ENCODE results near the gene LAMB4.

The LAMB4 gene

DNA sequence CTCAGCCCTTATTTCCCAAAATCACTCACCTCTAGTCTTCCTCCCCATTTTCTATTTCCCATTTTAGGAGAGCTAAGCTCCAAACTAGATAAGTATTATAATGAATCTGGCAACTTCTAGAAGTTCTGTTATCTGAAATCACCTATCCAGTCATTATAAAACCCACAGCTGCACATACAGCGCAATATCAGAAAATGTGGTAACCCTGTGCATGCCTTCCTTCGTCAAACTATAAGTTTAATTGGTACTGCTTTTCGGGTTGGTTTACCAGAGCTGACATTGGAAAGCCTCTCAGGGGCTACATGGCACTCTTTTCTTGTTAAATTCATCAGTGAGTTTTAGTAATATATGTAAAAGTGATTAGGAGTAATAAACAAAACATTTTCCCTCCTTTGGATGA, 1.6 kb downstream of the LAMB4 start:
- no peak overlapping the region for H3K4me3 ChIP-seq (ENCODE audit: low read length in 2 of 2)
- no peak overlapping the region for H3K9ac ChIP-seq (ENCODE audit: low read length in 2 of 2)
- H3K27ac ChIP-seq (ENCODE audit: low read length) = no peak overlapping the region
- no peaks in the 10 kb centered on the region for H3K36me3 ChIP-seq (ENCODE audit: control insufficient read depth in 2 of 2, insufficient read depth in 2 of 2, low read length in 2 of 2)
- H3K9me3 ChIP-seq (ENCODE audit: control insufficient read depth in 2 of 2, low read length in 2 of 2) = no peaks in the 10 kb centered on the region
- H3K4me1 ChIP-seq (ENCODE audit: control insufficient read depth, insufficient read depth, low read length) = no peaks in the 10 kb centered on the region
- no peaks in the 10 kb centered on the region for H3K27me3 ChIP-seq (ENCODE audit: control insufficient read depth in 1 of 2, insufficient read depth in 2 of 2, low read length in 2 of 2)

DNA sequence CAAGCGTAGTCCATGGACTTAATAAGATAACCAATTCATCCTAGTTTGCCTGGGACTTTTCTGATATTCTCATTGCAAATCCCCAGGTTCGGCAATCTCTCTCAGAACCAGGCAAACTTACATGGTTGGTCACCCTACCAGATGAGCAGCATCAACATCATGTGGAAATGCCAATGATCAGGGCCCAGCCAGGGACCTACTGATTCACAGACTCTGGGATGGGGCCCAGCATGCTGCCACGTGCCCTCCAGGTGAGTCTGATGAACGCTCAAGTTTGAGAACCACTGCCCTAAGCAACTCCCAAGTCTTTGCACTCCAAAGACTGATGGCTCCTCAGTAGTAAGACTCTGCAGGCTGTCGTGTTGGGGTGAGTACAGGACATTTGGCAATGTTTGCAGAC, 2.7 kb downstream of the LAMB4 start:
- H3K9ac ChIP-seq (ENCODE audit: low read length in 2 of 2) = no peak overlapping the region
- H3K27ac ChIP-seq (ENCODE audit: low read length) = no peak overlapping the region
- H3K4me3 ChIP-seq (ENCODE audit: low read length in 2 of 2) = no peak overlapping the region
- no peaks in the 10 kb centered on the region for H3K9me3 ChIP-seq (ENCODE audit: control insufficient read depth in 2 of 2, low read length in 2 of 2)
- H3K27me3 ChIP-seq (ENCODE audit: control insufficient read depth in 1 of 2, insufficient read depth in 2 of 2, low read length in 2 of 2) = no peaks in the 10 kb centered on the region
- no peaks in the 10 kb centered on the region for H3K4me1 ChIP-seq (ENCODE audit: control insufficient read depth, insufficient read depth, low read length)
- H3K36me3 ChIP-seq (ENCODE audit: control insufficient read depth in 2 of 2, insufficient read depth in 2 of 2, low read length in 2 of 2) = no peaks in the 10 kb centered on the region

DNA sequence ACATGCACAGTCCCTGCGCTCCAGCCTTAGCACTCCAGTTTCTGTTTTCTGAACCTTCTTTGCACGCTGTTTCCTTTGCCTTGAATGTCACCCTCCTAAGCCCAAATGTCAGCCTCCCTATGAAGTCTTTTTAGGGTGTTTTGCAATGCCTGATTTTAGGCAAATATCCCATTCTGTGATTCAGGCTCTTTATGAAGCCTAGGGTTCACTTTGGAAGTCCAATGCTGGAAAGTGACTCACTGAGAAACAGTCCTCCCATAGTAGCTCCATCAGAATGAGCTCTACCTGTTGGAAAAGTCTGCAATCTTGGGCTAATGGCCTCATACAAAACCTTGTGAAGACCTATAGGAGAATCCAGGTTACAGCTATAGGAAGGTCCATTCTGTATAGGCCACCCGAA, 5.3 kb downstream of the LAMB4 start:
- Histone ChIP-seq H3K4me1 (ENCODE audit: control insufficient read depth, insufficient read depth, low read length) (no peaks in the 10 kb centered on the region), H3K27me3 (ENCODE audit: control insufficient read depth in 1 of 2, insufficient read depth in 2 of 2, low read length in 2 of 2) (no peaks in the 10 kb centered on the region), H3K9me3 (ENCODE audit: control insufficient read depth in 2 of 2, low read length in 2 of 2) (no peaks in the 10 kb centered on the region), H3K9ac (ENCODE audit: low read length in 2 of 2) (no peak overlapping the region), H3K27ac (ENCODE audit: low read length) (no peak overlapping the region), H3K36me3 (ENCODE audit: control insufficient read depth in 2 of 2, insufficient read depth in 2 of 2, low read length in 2 of 2) (no peaks in the 10 kb centered on the region), H3K4me3 (ENCODE audit: low read length in 2 of 2) (no peak overlapping the region)

DNA sequence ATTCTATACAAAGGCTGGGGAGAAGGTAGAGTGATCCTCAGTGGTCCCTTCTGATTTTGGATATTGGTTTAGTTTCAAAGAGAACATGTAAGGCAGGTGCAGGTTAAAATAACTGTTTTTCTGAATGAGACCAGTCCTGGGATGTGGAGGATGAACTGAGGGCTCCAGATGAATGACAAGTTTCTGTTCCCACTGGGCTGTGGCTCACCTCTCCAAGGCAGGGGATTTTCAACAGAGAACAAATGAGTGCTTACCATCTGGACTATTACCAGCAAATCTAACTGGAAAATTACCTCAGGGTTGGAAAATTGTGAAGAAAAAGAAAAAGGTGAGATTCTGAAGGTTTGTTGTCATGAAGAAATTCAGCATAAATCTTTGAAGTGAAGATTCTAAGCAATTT, 8.0 kb downstream of the LAMB4 start:
- Histone ChIP-seq H3K27me3 (ENCODE audit: control insufficient read depth in 1 of 2, insufficient read depth in 2 of 2, low read length in 2 of 2) (no peaks in the 10 kb centered on the region), H3K27ac (ENCODE audit: low read length) (no peak overlapping the region)

DNA sequence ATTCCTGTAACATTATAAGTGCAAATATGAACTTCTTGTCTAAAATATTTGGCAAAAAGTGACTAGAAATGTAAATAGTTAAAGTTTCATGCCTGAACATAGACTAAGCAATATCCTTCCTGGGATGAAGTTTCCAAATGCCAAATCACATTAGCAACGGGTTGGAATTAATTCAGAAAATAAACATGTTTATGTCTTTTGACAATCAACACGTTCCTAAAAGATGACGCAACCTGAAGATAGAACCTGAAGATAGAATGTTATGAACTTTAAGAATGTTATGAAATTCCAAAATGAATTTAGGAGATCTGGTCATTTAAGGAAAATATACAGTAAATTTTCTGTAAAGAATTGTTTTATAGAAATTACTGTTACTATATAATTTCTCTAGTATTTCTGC, 9.2 kb downstream of the LAMB4 start:
- Histone ChIP-seq H3K27me3 (ENCODE audit: control insufficient read depth in 1 of 2, insufficient read depth in 2 of 2, low read length in 2 of 2) (no peaks in the 10 kb centered on the region), H3K4me1 (ENCODE audit: control insufficient read depth, insufficient read depth, low read length) (no peaks in the 10 kb centered on the region), H3K9me3 (ENCODE audit: control insufficient read depth in 2 of 2, low read length in 2 of 2) (no peaks in the 10 kb centered on the region), H3K4me3 (ENCODE audit: low read length in 2 of 2) (no peak overlapping the region), H3K36me3 (ENCODE audit: control insufficient read depth in 2 of 2, insufficient read depth in 2 of 2, low read length in 2 of 2) (no peaks in the 10 kb centered on the region), H3K9ac (ENCODE audit: low read length in 2 of 2) (no peak overlapping the region), H3K27ac (ENCODE audit: low read length) (no peak overlapping the region)

More for the DNA sequence above, 8.0 kb downstream of the LAMB4 start:
- no peak overlapping the region for H3K9ac ChIP-seq (ENCODE audit: low read length in 2 of 2)
- H3K4me1 ChIP-seq (ENCODE audit: control insufficient read depth, insufficient read depth, low read length) = no peaks in the 10 kb centered on the region
- no peaks in the 10 kb centered on the region for H3K36me3 ChIP-seq (ENCODE audit: control insufficient read depth in 2 of 2, insufficient read depth in 2 of 2, low read length in 2 of 2)
- no peaks in the 10 kb centered on the region for H3K9me3 ChIP-seq (ENCODE audit: control insufficient read depth in 2 of 2, low read length in 2 of 2)
- no peak overlapping the region for H3K4me3 ChIP-seq (ENCODE audit: low read length in 2 of 2)

DNA sequence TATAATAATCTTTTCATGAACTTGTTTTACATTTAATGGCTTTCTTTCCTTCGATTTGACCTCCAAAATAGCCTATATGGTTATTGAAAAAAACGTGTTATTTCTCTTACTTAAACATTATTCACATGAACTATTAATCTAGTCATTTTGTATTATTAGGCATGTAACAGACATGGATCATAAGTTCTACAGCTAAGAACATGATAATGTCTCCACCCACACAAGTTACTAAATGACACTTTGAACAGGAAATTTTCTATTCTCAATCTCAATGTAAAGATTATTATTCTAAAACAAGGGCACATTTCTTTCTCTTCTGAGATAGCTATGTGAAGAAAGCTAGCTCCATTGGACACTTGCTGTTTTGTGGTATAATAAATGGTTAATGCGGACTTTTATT, 10.0 kb downstream of the LAMB4 start:
- no peaks in the 10 kb centered on the region for H3K27me3 ChIP-seq (ENCODE audit: control insufficient read depth in 1 of 2, insufficient read depth in 2 of 2, low read length in 2 of 2)
- no peaks in the 10 kb centered on the region for H3K4me1 ChIP-seq (ENCODE audit: control insufficient read depth, insufficient read depth, low read length)
- H3K9me3 ChIP-seq (ENCODE audit: control insufficient read depth in 2 of 2, low read length in 2 of 2) = no peaks in the 10 kb centered on the region
- H3K27ac ChIP-seq (ENCODE audit: low read length) = no peak overlapping the region
- no peaks in the 10 kb centered on the region for H3K36me3 ChIP-seq (ENCODE audit: control insufficient read depth in 2 of 2, insufficient read depth in 2 of 2, low read length in 2 of 2)
- H3K4me3 ChIP-seq (ENCODE audit: low read length in 2 of 2) = no peak overlapping the region
- H3K9ac ChIP-seq (ENCODE audit: low read length in 2 of 2) = no peak overlapping the region

DNA sequence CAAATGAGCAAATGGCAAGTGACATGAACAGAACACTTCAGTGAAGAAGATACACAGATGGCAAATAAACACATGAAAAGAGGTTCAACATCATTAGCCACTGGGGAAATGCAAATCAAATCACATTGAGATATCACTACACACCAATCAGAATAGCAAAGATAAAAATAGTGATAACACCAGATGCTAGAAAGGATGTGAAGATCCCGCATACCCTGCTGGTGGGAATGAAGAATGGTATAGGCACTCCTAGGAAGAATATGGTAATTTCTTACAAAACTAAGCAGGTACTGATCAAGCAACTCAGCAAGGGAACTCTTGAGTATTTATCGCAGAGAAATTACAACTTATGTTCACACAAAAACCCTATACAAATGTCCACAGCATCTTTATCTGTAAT, 11.2 kb downstream of the LAMB4 start:
- Histone ChIP-seq H3K9me3 (ENCODE audit: control insufficient read depth in 2 of 2, low read length in 2 of 2) (no peaks in the 10 kb centered on the region), H3K27me3 (ENCODE audit: control insufficient read depth in 1 of 2, insufficient read depth in 2 of 2, low read length in 2 of 2) (no peaks in the 10 kb centered on the region), H3K4me1 (ENCODE audit: control insufficient read depth, insufficient read depth, low read length) (no peaks in the 10 kb centered on the region), H3K4me3 (ENCODE audit: low read length in 2 of 2) (no peak overlapping the region), H3K9ac (ENCODE audit: low read length in 2 of 2) (no peak overlapping the region), H3K27ac (ENCODE audit: low read length) (no peak overlapping the region), H3K36me3 (ENCODE audit: control insufficient read depth in 2 of 2, insufficient read depth in 2 of 2, low read length in 2 of 2) (no peaks in the 10 kb centered on the region)

DNA sequence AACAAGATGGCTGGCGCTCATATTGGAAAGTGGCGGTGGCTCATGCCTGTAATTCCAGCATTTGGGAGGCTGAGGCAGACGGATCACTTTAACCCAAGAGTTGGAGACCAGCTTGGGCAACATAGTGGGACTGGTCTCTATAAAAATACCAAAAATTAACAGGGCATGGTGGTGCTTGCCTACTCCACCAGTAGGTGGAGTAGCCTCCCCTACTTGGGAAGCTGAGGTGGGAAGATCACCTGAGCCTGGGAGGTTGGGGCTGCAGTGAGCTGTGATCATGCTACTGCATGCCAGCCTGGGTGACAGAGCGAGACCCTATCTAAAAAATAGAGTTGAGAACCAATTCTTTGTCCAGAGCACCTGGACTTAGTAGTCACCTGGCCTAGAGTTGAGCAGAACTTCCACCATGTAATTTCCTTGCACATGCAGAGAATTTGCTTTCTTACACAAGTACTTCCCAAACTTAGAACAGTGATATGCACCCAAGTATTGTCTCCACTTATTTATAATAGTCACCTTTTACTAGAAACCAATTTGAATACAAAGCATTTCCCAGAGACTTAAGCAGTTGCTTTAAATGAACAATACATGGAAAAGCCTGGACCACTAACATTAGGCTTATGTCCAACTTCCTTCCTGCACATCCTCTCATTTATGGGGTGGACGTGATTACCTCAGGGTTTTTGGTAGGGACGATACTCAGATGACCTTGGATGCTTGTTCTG, 15.9 kb downstream of the LAMB4 start:
- H3K4me3 ChIP-seq (ENCODE audit: low read length in 2 of 2) = no peak overlapping the region
- H3K27ac ChIP-seq (ENCODE audit: low read length) = peak overlapping the region; percentile 11
- H3K36me3 ChIP-seq (ENCODE audit: control insufficient read depth in 2 of 2, insufficient read depth in 2 of 2, low read length in 2 of 2) = no peaks in the 10 kb centered on the region
- H3K9ac ChIP-seq (ENCODE audit: low read length in 2 of 2) = no peak overlapping the region
- no peaks in the 10 kb centered on the region for H3K9me3 ChIP-seq (ENCODE audit: control insufficient read depth in 2 of 2, low read length in 2 of 2)
- no peaks in the 10 kb centered on the region for H3K27me3 ChIP-seq (ENCODE audit: control insufficient read depth in 1 of 2, insufficient read depth in 2 of 2, low read length in 2 of 2)
- H3K4me1 ChIP-seq (ENCODE audit: control insufficient read depth, insufficient read depth, low read length) = no peaks in the 10 kb centered on the region

DNA sequence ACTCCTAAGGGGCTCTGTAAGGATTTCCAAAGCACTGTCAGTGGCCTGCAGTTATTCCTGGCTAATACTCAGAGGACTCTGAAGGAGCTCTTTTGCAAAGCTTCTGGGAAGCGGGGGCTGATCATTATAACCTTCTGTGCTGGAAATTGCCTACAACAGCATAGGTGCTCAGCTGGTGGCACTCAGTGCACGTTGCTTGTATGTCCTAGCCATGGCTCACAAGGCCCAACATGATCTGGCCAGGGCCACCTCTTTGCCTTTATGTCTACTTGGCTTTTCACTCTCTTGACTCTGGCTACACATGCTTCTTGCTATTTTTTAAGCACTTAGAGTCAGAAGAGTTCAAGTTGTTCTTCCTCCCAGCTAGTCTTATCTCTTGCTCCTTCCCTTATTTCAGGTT, 17.5 kb downstream of the LAMB4 start:
- H3K9me3 ChIP-seq (ENCODE audit: control insufficient read depth in 2 of 2, low read length in 2 of 2) = no peaks in the 10 kb centered on the region
- no peaks in the 10 kb centered on the region for H3K36me3 ChIP-seq (ENCODE audit: control insufficient read depth in 2 of 2, insufficient read depth in 2 of 2, low read length in 2 of 2)
- no peak overlapping the region for H3K4me3 ChIP-seq (ENCODE audit: low read length in 2 of 2)
- no peaks in the 10 kb centered on the region for H3K27me3 ChIP-seq (ENCODE audit: control insufficient read depth in 1 of 2, insufficient read depth in 2 of 2, low read length in 2 of 2)
- no peaks in the 10 kb centered on the region for H3K4me1 ChIP-seq (ENCODE audit: control insufficient read depth, insufficient read depth, low read length)
- no peak overlapping the region for H3K27ac ChIP-seq (ENCODE audit: low read length)
- no peak overlapping the region for H3K9ac ChIP-seq (ENCODE audit: low read length in 2 of 2)

DNA sequence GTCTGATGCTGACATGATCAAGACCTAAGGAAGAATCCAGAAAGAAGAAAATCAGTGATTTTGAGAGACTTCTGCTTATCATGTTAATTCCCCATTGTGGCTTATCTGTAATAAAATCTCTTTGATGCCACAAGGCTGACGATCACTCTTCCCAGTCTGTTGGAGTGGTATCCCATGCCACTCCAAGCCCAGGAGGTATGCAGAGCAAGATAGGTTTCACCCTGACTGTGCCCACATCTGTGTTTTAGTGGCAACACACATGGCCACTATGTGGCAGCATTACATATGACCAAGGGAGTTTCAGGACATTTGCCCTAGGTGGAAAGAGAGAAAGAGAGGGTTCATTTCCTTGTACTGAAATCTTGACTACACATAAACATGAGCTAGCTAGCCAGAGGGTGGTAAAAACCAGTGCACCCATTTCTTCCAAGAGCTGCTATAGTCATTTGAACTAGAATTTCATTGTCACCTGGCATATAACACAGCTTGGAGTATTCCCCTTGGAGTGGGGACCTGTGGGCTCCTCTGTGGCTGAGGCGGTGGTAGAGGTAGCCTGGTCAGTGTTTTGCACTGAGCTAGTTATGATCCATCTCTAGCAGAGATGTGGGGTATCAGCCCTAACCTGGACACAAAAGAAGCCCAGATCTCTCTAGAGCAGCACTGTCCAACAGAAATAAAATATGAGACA, 20.8 kb downstream of the LAMB4 start:
- Histone ChIP-seq H3K4me1 (ENCODE audit: control insufficient read depth, insufficient read depth, low read length) (no peaks in the 10 kb centered on the region), H3K27ac (ENCODE audit: low read length) (no peak overlapping the region), H3K9me3 (ENCODE audit: control insufficient read depth in 2 of 2, low read length in 2 of 2) (no peaks in the 10 kb centered on the region), H3K36me3 (ENCODE audit: control insufficient read depth in 2 of 2, insufficient read depth in 2 of 2, low read length in 2 of 2) (no peaks in the 10 kb centered on the region), H3K9ac (ENCODE audit: low read length in 2 of 2) (no peak overlapping the region), H3K4me3 (ENCODE audit: low read length in 2 of 2) (no peak overlapping the region), H3K27me3 (ENCODE audit: control insufficient read depth in 1 of 2, insufficient read depth in 2 of 2, low read length in 2 of 2) (no peaks in the 10 kb centered on the region)

DNA sequence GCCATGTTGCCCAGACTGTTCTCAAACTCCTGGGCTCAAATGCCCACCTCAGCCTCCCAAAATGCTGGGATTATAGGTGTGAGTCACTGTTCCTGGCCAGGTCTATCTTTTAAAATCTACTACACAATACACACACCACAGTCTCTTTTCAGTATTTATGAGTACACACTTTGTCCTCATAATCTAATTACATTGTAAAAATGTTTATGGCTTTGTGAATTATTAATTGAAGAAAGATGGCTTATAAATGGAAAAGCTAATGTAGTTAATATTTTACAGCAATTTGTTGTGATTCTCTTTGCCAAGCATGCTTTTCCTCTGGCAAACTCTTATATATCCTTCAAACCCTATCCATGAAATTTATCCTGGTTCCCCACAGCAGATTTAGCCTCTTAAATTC, 22.0 kb downstream of the LAMB4 start:
- Histone ChIP-seq H3K27ac (ENCODE audit: low read length) (no peak overlapping the region), H3K9ac (ENCODE audit: low read length in 2 of 2) (no peak overlapping the region), H3K4me3 (ENCODE audit: low read length in 2 of 2) (no peak overlapping the region), H3K4me1 (ENCODE audit: control insufficient read depth, insufficient read depth, low read length) (no peaks in the 10 kb centered on the region), H3K27me3 (ENCODE audit: control insufficient read depth in 1 of 2, insufficient read depth in 2 of 2, low read length in 2 of 2) (no peaks in the 10 kb centered on the region), H3K9me3 (ENCODE audit: control insufficient read depth in 2 of 2, low read length in 2 of 2) (no peaks in the 10 kb centered on the region), H3K36me3 (ENCODE audit: control insufficient read depth in 2 of 2, insufficient read depth in 2 of 2, low read length in 2 of 2) (no peaks in the 10 kb centered on the region)

All from stomach smooth muscle (tissue), 2 donors.